ENCODE results near the gene ATMIN.

ATMIN gene

GRCh38 chr16:81035398-81035974, at the start of gene ATMIN:
Gene ATMIN, plus strand, starts transcription at chr16:81035842. Its CDS starts 29 bp downstream, at chr16:81035871.
- in situ Hi-C loops (cut with MboI; ENCODE audit: low sequenced_read_pairs): no loop called here

GRCh38 chr16:80986557-80986956, 49.1 kb upstream of the ATMIN start:
- in situ Hi-C loops (cut with MboI; ENCODE audit: low sequenced_read_pairs): no loop called here

- in situ Hi-C loops (cut with MboI; ENCODE audit: low sequenced_read_pairs): no loop called here
These were observed 46.9 kb upstream of the ATMIN start for GRCh38 chr16:80988756-80989155.

- in situ Hi-C loops (cut with MboI; ENCODE audit: low sequenced_read_pairs): no loop called here
These were observed 45.8 kb upstream of the ATMIN start for GRCh38 chr16:80989801-80990200.

- in situ Hi-C loops (cut with MboI; ENCODE audit: low sequenced_read_pairs): no loop called here
These were observed 45.1 kb upstream of the ATMIN start for GRCh38 chr16:80990577-80990976.

- in situ Hi-C loops (cut with MboI; ENCODE audit: low sequenced_read_pairs): no loop called here
These were observed 44.7 kb upstream of the ATMIN start for GRCh38 chr16:80990978-80991377.

GRCh38 chr16:80991792-80992430, 43.7 kb upstream of the ATMIN start:
- in situ Hi-C loops (cut with MboI; ENCODE audit: low sequenced_read_pairs): no loop called here

- in situ Hi-C loops (cut with MboI; ENCODE audit: low sequenced_read_pairs): no loop called here
These were observed 42.9 kb upstream of the ATMIN start for GRCh38 chr16:80992676-80993293.

GRCh38 chr16:80993307-80993706, 42.3 kb upstream of the ATMIN start:
- in situ Hi-C loops (cut with MboI; ENCODE audit: low sequenced_read_pairs): no loop called here

- in situ Hi-C loops (cut with MboI; ENCODE audit: low sequenced_read_pairs): no loop called here
These were observed 41.8 kb upstream of the ATMIN start for GRCh38 chr16:80993834-80994233.

GRCh38 chr16:80994451-80994850, 41.2 kb upstream of the ATMIN start:
- in situ Hi-C loops (cut with MboI; ENCODE audit: low sequenced_read_pairs): no loop called here

GRCh38 chr16:80996688-80997138, 38.9 kb upstream of the ATMIN start:
- in situ Hi-C loops (cut with MboI; ENCODE audit: low sequenced_read_pairs): no loop called here

- in situ Hi-C loops (cut with MboI; ENCODE audit: low sequenced_read_pairs): no loop called here
These were observed 38.4 kb upstream of the ATMIN start for GRCh38 chr16:80997139-80997798.

GRCh38 chr16:80997964-80998620, 37.5 kb upstream of the ATMIN start:
- in situ Hi-C loops (cut with MboI; ENCODE audit: low sequenced_read_pairs): no loop called here

- in situ Hi-C loops (cut with MboI; ENCODE audit: low sequenced_read_pairs): no loop called here
These were observed 34.8 kb upstream of the ATMIN start for GRCh38 chr16:81000873-81001272.

GRCh38 chr16:81001330-81001729, 34.3 kb upstream of the ATMIN start:
- in situ Hi-C loops (cut with MboI; ENCODE audit: low sequenced_read_pairs): no loop called here

GRCh38 chr16:81003064-81003463, 32.6 kb upstream of the ATMIN start:
- in situ Hi-C loops (cut with MboI; ENCODE audit: low sequenced_read_pairs): no loop called here

- in situ Hi-C loops (cut with MboI; ENCODE audit: low sequenced_read_pairs): no loop called here
These were observed 31.8 kb upstream of the ATMIN start for GRCh38 chr16:81003610-81004460.

- in situ Hi-C loops (cut with MboI; ENCODE audit: low sequenced_read_pairs): no loop called here
These were observed 30.8 kb upstream of the ATMIN start for GRCh38 chr16:81004646-81005353.
